Esophagus (tissue), 2 donors: ENCODE results near the gene SEMA7A. TPM values are rescaled to one million over a fixed set of nuclear protein-coding genes. Genes with fewer than 3 reads are reported as not detected.

ENCODE experiments used
- H3K27ac ChIP-seq, 2 donors: one replicate each; pipeline ENCODE4 v1.5.1; 2013; ENCODE audit warnings: low read depth in 2 of 2, mild to moderate bottlenecking in 2 of 2, inconsistent platforms in 1 of 2, low read length in 1 of 2, moderate library complexity in 1 of 2
- H3K27me3 ChIP-seq, 2 donors: one replicate each; pipeline ENCODE4 v1.6.1; 2013; ENCODE audit warnings: low read length in 2 of 2, control low read depth in 1 of 2, mild to moderate bottlenecking in 1 of 2; ENCODE audit not compliant: insufficient read depth in 2 of 2, control insufficient read depth in 1 of 2
- H3K36me3 ChIP-seq, 2 donors: one replicate each; pipeline ENCODE4 v1.6.1; 2013; ENCODE audit warnings: low read length in 1 of 2; ENCODE audit not compliant: control insufficient read depth in 2 of 2, insufficient read depth in 2 of 2
- H3K4me1 ChIP-seq, 2 donors: one replicate each; pipeline ENCODE4 v1.6.1; 2013; ENCODE audit warnings: low read length in 1 of 2; ENCODE audit not compliant: control insufficient read depth in 2 of 2, insufficient read depth in 2 of 2
- H3K4me3 ChIP-seq, 2 donors: one replicate each; pipeline ENCODE4 v1.5.1; 2013; ENCODE audit warnings: low read length in 2 of 2, mild to moderate bottlenecking in 2 of 2, low read depth in 1 of 2, moderate library complexity in 1 of 2
- H3K9me3 ChIP-seq, 2 donors: one replicate each; pipeline ENCODE4 v1.6.1; 2013; ENCODE audit warnings: mild to moderate bottlenecking in 2 of 2, low read depth in 1 of 2, low read length in 1 of 2, moderate library complexity in 1 of 2; ENCODE audit not compliant: control insufficient read depth in 2 of 2, insufficient read depth in 1 of 2
- WGBS, 2 donors: extraction: QIAGEN DNeasy Blood & Tissue Kit; methylation state at CpG; one replicate each; pipeline ENCODE4 v1.1.7; 2013; 5-methylcytosine and 5-hydroxymethylcytosine counted together
- polyA plus RNA-seq, 2 donors: library from polyadenylated mRNA; stranded (reverse); fragments of 200-250 nt; gene quantifications; one replicate each; pipeline ENCODE4 v1.2.3, GENCODE V29; 2013
- donor health status: healthy with polysubstance abuse.
- donor health status: Bipolar disorder and iron deficiency.

Gene SEMA7A
- polyA plus RNA-seq, 2 donors = 2.2 to 9.6 TPM

- Histone ChIP-seq H3K36me3 (no peaks in the 10 kb centered on the region), H3K27ac (no peak overlapping the region), H3K9me3 (no peaks in the 10 kb centered on the region), H3K27me3 (no peaks in the 10 kb centered on the region), H3K4me1 (peaks cover 0 to 2% of the 10 kb centered on the region in 2 donors), H3K4me3 (no peak overlapping the region)
- WGBS, 2 donors = 83 to 91% methylated on average over 10 of the region's 10 CpGs
Measured at GRCh38 chr15:74426404-74427281, 7.1 kb downstream of the SEMA7A start.

- no peaks in the 10 kb centered on the region for H3K36me3 ChIP-seq
- no peaks in the 10 kb centered on the region for H3K27me3 ChIP-seq
- no peak overlapping the region for H3K27ac ChIP-seq
- no peaks in the 10 kb centered on the region for H3K9me3 ChIP-seq
- H3K4me1 ChIP-seq = peaks cover 0 to 2% of the 10 kb centered on the region in 2 donors
- no peak overlapping the region for H3K4me3 ChIP-seq
- 76 to 78% methylated on average over 7 of the region's 7 CpGs for WGBS, 2 donors
Measured at GRCh38 chr15:74425630-74426029, 8.1 kb downstream of the SEMA7A start.

- no peaks in the 10 kb centered on the region for H3K27me3 ChIP-seq
- no peak overlapping the region for H3K27ac ChIP-seq
- peaks cover 0 to 2% of the 10 kb centered on the region in 2 donors for H3K4me1 ChIP-seq
- H3K36me3 ChIP-seq = no peaks in the 10 kb centered on the region
- WGBS, 2 donors = 86 to 88% methylated on average over 8 of the region's 8 CpGs
- H3K4me3 ChIP-seq = no peak overlapping the region
- no peaks in the 10 kb centered on the region for H3K9me3 ChIP-seq
Measured at GRCh38 chr15:74424901-74425528, 8.7 kb downstream of the SEMA7A start.

- no peaks in the 10 kb centered on the region for H3K27me3 ChIP-seq
- H3K9me3 ChIP-seq = no peaks in the 10 kb centered on the region
- WGBS, 2 donors = 77% methylated on average over 10 of the region's 10 CpGs
- H3K4me3 ChIP-seq = no peak overlapping the region
- H3K27ac ChIP-seq = no peak overlapping the region
- H3K36me3 ChIP-seq = no peaks in the 10 kb centered on the region
- no peaks in the 10 kb centered on the region for H3K4me1 ChIP-seq
Measured at GRCh38 chr15:74423431-74424257, 10.1 kb downstream of the SEMA7A start.

- no peak overlapping the region for H3K27ac ChIP-seq
- H3K27me3 ChIP-seq = no peaks in the 10 kb centered on the region
- H3K9me3 ChIP-seq = no peaks in the 10 kb centered on the region
- H3K36me3 ChIP-seq = no peaks in the 10 kb centered on the region
- no peaks in the 10 kb centered on the region for H3K4me1 ChIP-seq
- no peak overlapping the region for H3K4me3 ChIP-seq
- 73% methylated on average over 14 of the region's 14 CpGs for WGBS, 2 donors
Measured at GRCh38 chr15:74422652-74423430, 10.9 kb downstream of the SEMA7A start.

GRCh38 chr15:74422265-74422651 is 11.5 kb downstream of the SEMA7A start:
- H3K27me3 ChIP-seq = no peaks in the 10 kb centered on the region
- H3K36me3 ChIP-seq = no peaks in the 10 kb centered on the region
- H3K9me3 ChIP-seq = no peaks in the 10 kb centered on the region
- H3K27ac ChIP-seq = no peak overlapping the region
- H3K4me1 ChIP-seq = no peaks in the 10 kb centered on the region
- WGBS, 2 donors = 79 to 90% methylated on average over 8 to 9 of the region's 9 CpGs
- no peak overlapping the region for H3K4me3 ChIP-seq

GRCh38 chr15:74421302-74422245 is 12.2 kb downstream of the SEMA7A start:
- H3K4me1 ChIP-seq = no peaks in the 10 kb centered on the region
- no peak overlapping the region for H3K4me3 ChIP-seq
- H3K27me3 ChIP-seq = no peaks in the 10 kb centered on the region
- 87 to 88% methylated on average over 20 of the region's 20 CpGs for WGBS, 2 donors
- no peaks in the 10 kb centered on the region for H3K36me3 ChIP-seq
- no peak overlapping the region for H3K27ac ChIP-seq
- no peaks in the 10 kb centered on the region for H3K9me3 ChIP-seq

GRCh38 chr15:74420193-74420905 is 13.4 kb downstream of the SEMA7A start:
- Histone ChIP-seq H3K9me3 (no peaks in the 10 kb centered on the region), H3K27me3 (no peaks in the 10 kb centered on the region), H3K4me1 (peaks cover 0 to 8% of the 10 kb centered on the region in 2 donors), H3K36me3 (peaks cover 0 to 10% of the 10 kb centered on the region in 2 donors), H3K4me3 (no peak overlapping the region), H3K27ac (no peak overlapping the region)
- WGBS, 2 donors = 77 to 84% methylated on average over 10 of the region's 10 CpGs
